NCI-H345 treated with DMSO at 0.1 percent for 48 hours (cell line): ENCODE data around the gene FAM180A.

Experiments
- DNase-seq: peaks from one replicate; lab custom pipeline; 2025; ENCODE audit not compliant: unreplicated experiment; lab: John Stamatoyannopoulos, UW

FAM180A gene

GRCh38 chr7:135685306-135686084 is 63.1 kb downstream of the FAM180A start:
- DNase-seq = no peak

GRCh38 chr7:135684699-135685098 is 63.9 kb downstream of the FAM180A start:
- no peak for DNase-seq

GRCh38 chr7:135684136-135684535 is 64.5 kb downstream of the FAM180A start:
- no peak for DNase-seq

GRCh38 chr7:135683609-135684008 is 65.0 kb downstream of the FAM180A start:
- no peak for DNase-seq

- DNase-seq = no peak
These were observed 66.4 kb downstream of the FAM180A start for GRCh38 chr7:135682191-135682590.

- no peak for DNase-seq
These were observed 66.9 kb downstream of the FAM180A start for GRCh38 chr7:135681762-135682161.
